Right atrium auricular region (tissue), 2 donors: ENCODE measurements around the gene CCDC9. TPM values are rescaled to one million over a fixed set of nuclear protein-coding genes. Genes with fewer than 3 reads are reported as not detected.

Source experiments
- DNase-seq: peaks from one replicate; pipeline ENCODE4 v3.0.0-alpha.2; 2019; ENCODE audit warnings: low spot score
- H3K27ac ChIP-seq, 2 donors: fragments of 200-600 bp; sonication (generic); 1 replicate in 1 of 2; 2 replicates in 1 of 2; pipeline ENCODE4 v1.5.1; 2016 to 2019
- H3K27me3 ChIP-seq, 2 donors: fragments of 200-600 bp; sonication (generic); one replicate each; pipeline versions ENCODE4 v1.5.1 to v1.6.0; 2017 to 2019
- H3K36me3 ChIP-seq: fragments of 200-600 bp; sonication (generic); one replicate; pipeline ENCODE4 v1.5.1; 2016
- H3K4me1 ChIP-seq, 2 donors: fragments of 200-600 bp; sonication (generic); one replicate each; pipeline versions ENCODE4 v1.5.1 to v1.6.0; 2017 to 2019
- H3K4me3 ChIP-seq, 2 donors: fragments of 200-600 bp; sonication (generic); 1 replicate in 1 of 2; 2 replicates in 1 of 2; pipeline ENCODE4 v1.5.1; 2017 to 2019; ENCODE audit warnings: mild to moderate bottlenecking in 1 of 2, moderate library complexity in 1 of 2
- H3K9me3 ChIP-seq, 2 donors: fragments of 200-600 bp; sonication (generic); one replicate each; pipeline ENCODE4 v1.5.1; 2019
- total RNA-seq, 2 donors: library from RNA; depleted of rRNA; stranded (reverse); fragments of >200 nt; gene quantifications; one replicate each; pipeline ENCODE4 v1.1.0, GENCODE V29; 2016
- TF ChIP-seq, protein P1 (sequence below), 2 donors: fragments of 200-600 bp; sonication (generic); IDR thresholded peaks; one replicate each; pipeline ENCODE4 v1.5.1; 2019; ENCODE audit warnings: antibody characterized with exemption in 2 of 2

The CCDC9 gene
- total RNA-seq, 2 donors from 2014 or later: 9.2 to 11.9 TPM

DNA sequence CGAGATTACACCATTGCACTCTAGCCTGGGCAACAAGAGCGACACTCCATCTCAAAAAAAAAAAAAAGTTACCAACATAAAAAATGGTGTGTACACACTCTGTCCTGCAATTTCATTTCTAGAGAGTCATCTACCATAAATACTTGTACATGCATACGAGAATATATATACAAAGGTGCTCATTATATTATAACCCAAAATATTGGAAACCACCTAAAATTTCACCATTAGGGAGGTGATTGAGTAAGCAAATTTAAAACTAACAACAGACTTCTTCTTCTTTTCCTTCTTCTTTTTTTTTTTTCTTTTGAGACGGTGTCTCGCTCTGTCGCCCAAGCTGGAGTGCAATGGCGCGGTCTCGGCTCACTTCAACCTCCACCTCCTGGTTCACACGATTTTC lies 45.9 kb downstream of the CCDC9 start:
- no peaks in the 10 kb centered on the region for H3K36me3 ChIP-seq
- no peak for DNase-seq

DNA sequence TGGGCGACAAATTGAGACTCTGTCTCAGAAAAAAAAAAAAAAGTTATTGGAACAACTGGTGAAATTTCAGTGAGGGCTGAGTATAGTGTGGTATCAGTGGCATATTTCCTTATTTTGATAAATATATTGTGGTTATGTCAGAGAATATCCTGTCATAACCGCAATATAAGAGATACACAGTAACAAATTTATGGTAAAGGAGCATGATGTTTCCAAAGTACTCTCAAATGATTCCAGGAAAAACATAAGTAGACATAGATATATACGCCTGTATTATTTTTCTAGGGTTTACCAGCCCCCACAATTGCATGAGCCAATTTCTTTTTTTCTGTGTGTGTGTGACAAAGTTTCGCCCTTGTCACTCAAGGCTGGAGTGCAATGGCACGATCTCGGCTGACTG lies 47.6 kb downstream of the CCDC9 start:
- Histone ChIP-seq H3K9me3 (no peaks in the 10 kb centered on the region), H3K27ac (no peak overlapping the region), H3K4me1 (no peaks in the 10 kb centered on the region), H3K4me3 (no peak overlapping the region), H3K36me3 (no peaks in the 10 kb centered on the region), H3K27me3 (no peaks in the 10 kb centered on the region)
- TF ChIP-seq, protein P1, sequence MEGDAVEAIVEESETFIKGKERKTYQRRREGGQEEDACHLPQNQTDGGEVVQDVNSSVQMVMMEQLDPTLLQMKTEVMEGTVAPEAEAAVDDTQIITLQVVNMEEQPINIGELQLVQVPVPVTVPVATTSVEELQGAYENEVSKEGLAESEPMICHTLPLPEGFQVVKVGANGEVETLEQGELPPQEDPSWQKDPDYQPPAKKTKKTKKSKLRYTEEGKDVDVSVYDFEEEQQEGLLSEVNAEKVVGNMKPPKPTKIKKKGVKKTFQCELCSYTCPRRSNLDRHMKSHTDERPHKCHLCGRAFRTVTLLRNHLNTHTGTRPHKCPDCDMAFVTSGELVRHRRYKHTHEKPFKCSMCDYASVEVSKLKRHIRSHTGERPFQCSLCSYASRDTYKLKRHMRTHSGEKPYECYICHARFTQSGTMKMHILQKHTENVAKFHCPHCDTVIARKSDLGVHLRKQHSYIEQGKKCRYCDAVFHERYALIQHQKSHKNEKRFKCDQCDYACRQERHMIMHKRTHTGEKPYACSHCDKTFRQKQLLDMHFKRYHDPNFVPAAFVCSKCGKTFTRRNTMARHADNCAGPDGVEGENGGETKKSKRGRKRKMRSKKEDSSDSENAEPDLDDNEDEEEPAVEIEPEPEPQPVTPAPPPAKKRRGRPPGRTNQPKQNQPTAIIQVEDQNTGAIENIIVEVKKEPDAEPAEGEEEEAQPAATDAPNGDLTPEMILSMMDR (IDR thresholded peaks at IDR 0.05): no peak
- DNase-seq: no peak

More for the DNA sequence above, 45.9 kb downstream of the CCDC9 start:
- Histone ChIP-seq H3K27me3 (no peaks in the 10 kb centered on the region), H3K27ac (no peak overlapping the region), H3K9me3 (no peaks in the 10 kb centered on the region), H3K4me3 (no peak overlapping the region), H3K4me1 (no peaks in the 10 kb centered on the region)
- TF ChIP-seq, protein P1 (IDR thresholded peaks at IDR 0.05): no peak

DNA sequence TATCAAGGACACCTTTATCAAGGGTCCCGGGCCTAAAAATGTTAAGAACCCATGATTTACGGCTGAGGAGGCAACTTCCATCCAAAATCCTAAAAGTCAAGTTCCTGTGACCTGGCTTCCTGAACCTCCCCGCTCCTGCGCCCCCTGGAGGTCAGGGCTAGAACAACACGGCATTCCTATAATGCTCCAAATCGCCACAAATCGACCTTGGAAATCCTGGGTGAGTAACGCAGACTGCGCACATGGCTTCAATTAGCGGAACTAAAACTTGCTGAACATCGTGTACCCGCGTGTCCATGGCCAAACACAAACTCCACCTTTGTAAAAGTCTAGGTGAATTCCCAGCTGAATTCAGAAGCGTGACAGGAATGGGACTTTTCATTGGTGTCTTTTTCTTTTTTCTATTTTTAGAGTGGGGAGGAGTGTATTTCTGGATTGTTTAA lies 49.0 kb downstream of the CCDC9 start:
- Histone ChIP-seq H3K36me3 (no peaks in the 10 kb centered on the region), H3K4me1 (no peaks in the 10 kb centered on the region), H3K27me3 (no peaks in the 10 kb centered on the region), H3K9me3 (no peaks in the 10 kb centered on the region), H3K4me3 (no peak overlapping the region), H3K27ac (no peak overlapping the region)
- TF ChIP-seq, protein P1 (IDR thresholded peaks at IDR 0.05): peak; percentile 87 to 92
- peak; percentile 79 for DNase-seq

DNA sequence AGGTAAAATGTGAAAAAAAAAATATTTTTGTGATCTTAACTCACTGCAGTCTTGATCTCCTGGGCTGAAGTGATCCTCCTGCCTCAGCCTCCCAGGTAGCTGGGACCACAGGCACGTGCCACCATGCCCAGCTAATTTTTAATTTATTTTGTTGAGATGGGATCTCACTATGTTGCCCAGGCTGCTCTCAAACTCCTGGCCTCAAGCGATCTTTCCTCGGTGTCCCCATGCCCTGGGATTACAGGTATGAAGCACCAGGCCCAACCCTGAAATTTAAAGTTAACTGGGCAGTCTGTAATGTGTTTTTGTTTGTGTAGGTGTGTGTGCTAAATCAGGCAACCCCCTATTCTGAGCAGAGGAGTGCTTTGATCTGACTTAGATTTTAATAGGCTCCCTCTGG lies 50.0 kb downstream of the CCDC9 start:
- Histone ChIP-seq H3K4me1 (no peaks in the 10 kb centered on the region), H3K36me3 (no peaks in the 10 kb centered on the region), H3K9me3 (no peaks in the 10 kb centered on the region), H3K27me3 (no peaks in the 10 kb centered on the region), H3K4me3 (no peak overlapping the region), H3K27ac (no peak overlapping the region)
- TF ChIP-seq, protein P1 (IDR thresholded peaks at IDR 0.05): no peak
- no peak for DNase-seq

DNA sequence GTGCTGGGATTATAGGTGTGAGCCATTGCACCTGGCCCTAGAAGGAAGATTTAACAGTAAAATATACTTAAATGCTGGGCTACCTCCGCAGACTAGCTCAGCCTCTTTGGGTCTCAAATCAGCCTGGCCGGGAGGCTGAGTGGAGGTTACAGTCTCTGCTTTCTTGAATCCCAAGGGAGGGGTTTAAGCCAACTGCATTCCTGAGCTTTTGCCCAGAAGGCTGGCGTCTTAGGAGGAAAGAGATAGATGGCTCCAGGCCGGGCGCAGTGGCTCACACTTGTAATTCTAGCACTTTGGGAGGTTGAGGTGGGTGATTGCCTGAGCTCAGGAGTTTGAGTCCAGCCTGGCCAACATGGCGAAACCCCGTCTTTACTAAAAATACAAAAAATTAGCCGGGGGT lies 52.7 kb downstream of the CCDC9 start:
- Histone ChIP-seq H3K4me1 (no peaks in the 10 kb centered on the region), H3K27ac (no peak overlapping the region), H3K9me3 (no peaks in the 10 kb centered on the region), H3K27me3 (no peaks in the 10 kb centered on the region), H3K4me3 (no peak overlapping the region), H3K36me3 (no peaks in the 10 kb centered on the region)
- TF ChIP-seq, protein P1 (IDR thresholded peaks at IDR 0.05): no peak
- no peak for DNase-seq

DNA sequence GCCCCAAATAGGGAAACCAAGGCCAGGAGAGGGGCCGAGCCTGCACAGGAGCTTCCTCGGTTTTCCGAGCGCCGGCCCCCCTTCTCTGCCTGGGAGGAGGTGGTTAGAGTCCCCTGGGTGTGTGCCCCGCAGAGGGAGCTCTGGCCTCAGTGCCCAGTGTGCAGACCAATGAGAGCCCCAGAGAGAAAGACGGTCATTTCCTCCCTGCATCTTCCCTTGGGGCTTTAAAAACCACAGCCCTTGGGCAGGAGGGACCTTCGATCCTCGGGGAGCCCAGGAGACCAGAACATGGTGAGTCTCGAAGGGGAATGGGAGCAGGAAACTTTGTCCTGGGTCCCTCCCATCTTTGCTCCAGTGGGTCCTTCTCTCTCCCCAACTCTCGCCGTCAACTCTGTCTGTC lies 53.3 kb downstream of the CCDC9 start, which contains the start of gene C5AR1:
Gene C5AR1 (plus strand): TSS at position 254 of the 400 bp plus-strand sequence. CDS start 35 bp downstream, at position 289.
- Histone ChIP-seq H3K9me3 (no peaks in the 10 kb centered on the region), H3K36me3 (no peaks in the 10 kb centered on the region), H3K4me3 (peak within 1 kb of the TSS in 1 of 2 donors; percentile 33), H3K27ac (peak within 1 kb of the TSS; percentile 11 to 31), H3K27me3 (no peaks in the 10 kb centered on the region), H3K4me1 (no peaks in the 10 kb centered on the region)
- TF ChIP-seq, protein P1 (IDR thresholded peaks at IDR 0.05): no peak
- DNase-seq: no peak
